ENCODE results near the gene MR1. TPM values are rescaled to one million over a fixed set of nuclear protein-coding genes. Genes with fewer than 3 reads are reported as not detected.

MR1 gene
- total and polyA plus RNA-seq, 9 of the 15 experiments (the other 6 are each of a cell fraction or from before 2014, with no cell fraction given): 9.7 to 21.7 (median 15.6) TPM

DNA sequence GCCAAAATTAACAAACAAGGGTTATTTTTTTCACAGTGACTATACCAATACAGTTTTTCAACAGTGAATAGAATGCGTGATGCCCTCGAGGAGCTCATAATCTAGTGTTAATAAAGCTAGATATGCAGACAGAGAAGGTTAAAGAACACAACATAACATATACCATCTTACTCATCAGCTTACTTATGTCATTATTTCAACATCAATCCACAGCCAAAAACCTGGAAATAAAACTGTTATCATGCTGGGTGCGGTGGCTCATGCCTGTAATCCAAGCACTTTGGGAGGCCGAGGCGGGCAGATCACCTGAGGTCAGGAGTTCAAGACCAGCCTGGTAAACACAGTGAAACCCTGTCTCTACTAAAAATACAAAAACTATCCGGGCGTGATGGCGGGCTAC lies 17.2 kb upstream of the MR1 start (continued):
- TF ChIP-seq, protein P1, sequence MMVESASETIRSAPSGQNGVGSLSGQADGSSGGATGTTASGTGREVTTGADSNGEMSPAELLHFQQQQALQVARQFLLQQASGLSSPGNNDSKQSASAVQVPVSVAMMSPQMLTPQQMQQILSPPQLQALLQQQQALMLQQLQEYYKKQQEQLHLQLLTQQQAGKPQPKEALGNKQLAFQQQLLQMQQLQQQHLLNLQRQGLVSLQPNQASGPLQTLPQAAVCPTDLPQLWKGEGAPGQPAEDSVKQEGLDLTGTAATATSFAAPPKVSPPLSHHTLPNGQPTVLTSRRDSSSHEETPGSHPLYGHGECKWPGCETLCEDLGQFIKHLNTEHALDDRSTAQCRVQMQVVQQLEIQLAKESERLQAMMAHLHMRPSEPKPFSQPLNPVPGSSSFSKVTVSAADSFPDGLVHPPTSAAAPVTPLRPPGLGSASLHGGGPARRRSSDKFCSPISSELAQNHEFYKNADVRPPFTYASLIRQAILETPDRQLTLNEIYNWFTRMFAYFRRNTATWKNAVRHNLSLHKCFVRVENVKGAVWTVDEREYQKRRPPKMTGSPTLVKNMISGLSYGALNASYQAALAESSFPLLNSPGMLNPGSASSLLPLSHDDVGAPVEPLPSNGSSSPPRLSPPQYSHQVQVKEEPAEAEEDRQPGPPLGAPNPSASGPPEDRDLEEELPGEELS (CRISPR knock-in tag; IDR thresholded peaks at IDR 0.05; ENCODE audit: borderline replicate concordance): no peak
- TF ChIP-seq ZBTB7A (IDR thresholded peaks at IDR 0.05; ENCODE audit: borderline replicate concordance, control insufficient read depth, low read depth, low read length): no peak

DNA sequence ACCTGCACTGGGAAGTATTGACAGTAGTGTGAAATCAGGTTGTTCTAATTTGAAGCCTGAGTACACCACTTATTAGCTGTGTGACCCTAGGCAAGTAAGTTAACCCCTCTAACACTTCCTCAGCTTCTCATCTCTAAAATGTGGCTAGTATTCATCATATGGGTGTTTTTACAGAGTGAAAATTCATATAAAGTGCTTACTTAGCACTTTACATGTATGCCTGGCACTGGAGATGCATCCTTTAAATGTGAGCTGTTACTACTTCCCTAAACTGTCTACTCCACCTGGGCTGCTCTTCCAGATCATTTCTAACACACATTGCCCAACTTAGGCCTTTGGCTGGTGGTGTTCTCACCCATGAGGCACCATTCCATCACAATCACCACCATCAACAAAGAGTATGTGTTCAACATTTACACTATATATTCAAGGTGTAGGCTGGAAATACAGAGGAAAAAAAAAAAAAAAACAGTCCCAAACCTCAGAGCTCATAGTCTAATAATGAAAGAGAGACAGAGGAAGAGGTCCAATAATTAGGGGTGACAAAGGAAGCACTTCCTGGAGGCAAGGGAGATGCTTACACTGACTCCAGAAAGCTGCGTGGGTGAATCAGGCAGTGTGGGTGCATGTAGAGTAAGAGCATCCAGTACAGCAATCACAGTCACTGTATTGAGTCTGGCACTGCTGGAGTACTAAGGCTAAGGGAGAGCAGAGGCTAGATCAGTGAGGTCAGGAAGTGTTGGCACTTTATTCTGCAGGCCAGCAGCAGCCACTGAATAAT lies 14.7 kb upstream of the MR1 start:
- TSS peak; percentile 11 for BruUV-seq (replicated peaks)
- H4K20me1 ChIP-seq (replicated peaks; ENCODE audit: control insufficient read depth, insufficient read depth, low read length): peaks cover 13% of the 10 kb centered on the region; the same call in 1 of the 2 replicates
- H3K27ac ChIP-seq (ENCODE audit: extremely low read depth, low read depth, low read length): no peak overlapping the region
- H3K27me3 ChIP-seq (ENCODE audit: control insufficient read depth in 2 of 2, insufficient read depth in 2 of 2, low read length in 2 of 2): no peaks in the 10 kb centered on the region
- ATAC-seq (no peak), FAIRE-seq (no peak), DNase-seq (ENCODE audit: extremely low read depth in 1 of 4, low spot score in 3 of 4) (no peak)
- H3K79me2 ChIP-seq (ENCODE audit: control insufficient read depth, insufficient read depth, low read length): peaks cover 80% of the 10 kb centered on the region
- no peak overlapping the region for H2AFZ ChIP-seq (ENCODE audit: low read depth, low read length)
- H3K4me3 ChIP-seq: no peak overlapping the region
- 47% methylated on average over 1 of the region's 1 CpG for WGBS (ENCODE audit: insufficient coverage, low coverage, missing lambda C conversion rate)
- peaks cover 17% of the 10 kb centered on the region; the same call in 1 of the 3 replicates for H3K36me3 ChIP-seq (ENCODE audit: control insufficient read depth, insufficient read depth, low read length)
- no peak overlapping the region for H3K4me2 ChIP-seq (ENCODE audit: insufficient read depth, low read length)
- TF ChIP-seq C11orf30 (IDR thresholded peaks at IDR 0.05; ENCODE audit: low read depth) (peak; percentile 85), MAFF (IDR thresholded peaks at IDR 0.05; ENCODE audit: low read length) (peak; percentile 94), ZNF316 (IDR thresholded peaks at IDR 0.05) (peak; percentile 94), PCBP1 (IDR thresholded peaks at IDR 0.05; ENCODE audit: low read depth, low read length, poor library complexity, severe bottlenecking) (no peak), MAFG (tag; conservative IDR thresholded peaks at IDR 0.05) (peak; percentile 85), MAFK (IDR thresholded peaks at IDR 0.05; ENCODE audit: low read length) (peak; percentile 94)
- CTCF ChIA-PET (ENCODE audit: low intra/inter-chr PET ratio): no interaction called here
- POLR2A ChIA-PET: interaction anchor here (0.5 to 1.2 kb wide), 7 partner anchors 12 to 159 kb away, joined by 3 to 4 read pairs (median 3); no protein-coding TSS in a partner anchor
- H3K9ac ChIP-seq (ENCODE audit: insufficient read depth in 1 of 2, low read depth in 2 of 2, low read length in 2 of 2): no peak overlapping the region
- intact Hi-C loops (cut with micrococcal nuclease): no loop called here
- in situ Hi-C loops (cut with MboI): no loop called here
- H3K4me1 ChIP-seq (replicated peaks in 1 of 2; ENCODE audit: control insufficient read depth in 2 of 2, insufficient read depth in 2 of 2, low read length in 2 of 2): peaks cover 8 to 13% of the 10 kb centered on the region in 2 experiments; a peak in 3 of 5 replicates
- H3K9me3 ChIP-seq (replicated peaks; ENCODE audit: control insufficient read depth, insufficient read depth, low read depth, low read length): no peaks in the 10 kb centered on the region
- no peaks in the 10 kb centered on the region for H3K9me1 ChIP-seq (ENCODE audit: control insufficient read depth, insufficient read depth, low read length)
